Panc1 (cell line): Measurements from ENCODE around the gene EFNA5. TPM values are rescaled to one million over a fixed set of nuclear protein-coding genes. Genes with fewer than 3 reads are reported as not detected.

Experiments
- ATAC-seq: fragments of 200-7000 bp; cut with Tn5 transposase; 2 replicates; pipeline ENCODE4 v1.9.1; 2020; ENCODE audit warnings: mild to moderate bottlenecking, moderate library complexity
- BruUV-seq: library from RNA; stranded (reverse); fragments of 400-500 nt; replicated peaks from 2 replicates; lab custom pipeline; 2021; lab: Mats Ljungman, UMichigan
- CTCF ChIA-PET: fragments of 300-600 bp; sonication (Branson Sonifier 250); formaldehyde crosslinking; loops from one replicate; lab custom pipeline; 2022; ENCODE audit warnings: antibody characterized with exemption; lab: Charles Lee
- POLR2A ChIA-PET: fragments of 300-600 bp; sonication (Branson Sonifier 250); formaldehyde crosslinking; loops from one replicate; lab custom pipeline; 2022; ENCODE audit warnings: antibody characterized with exemption; lab: Charles Lee
- DNase-seq: peaks from one replicate; pipeline ENCODE4 v3.0.0-alpha.2; 2010; ENCODE audit warnings: low read depth, low spot score
- H3K27ac ChIP-seq: 2 replicates; pipeline ENCODE4 v1.5.1; 2011; ENCODE audit warnings: mild to moderate bottlenecking, low read length, inconsistent platforms
- H3K27me3 ChIP-seq: fragments of 200-500 bp; sonication (Bioruptor generic); 2 replicates; pipeline ENCODE4 v1.6.0; 2014; ENCODE audit warnings: low read length, inconsistent platforms; ENCODE audit not compliant: control insufficient read depth, insufficient read depth
- H3K36me3 ChIP-seq: fragments of 200-500 bp; sonication (Bioruptor generic); 2 replicates; pipeline ENCODE4 v1.5.1; 2014; ENCODE audit warnings: inconsistent platforms, mild to moderate bottlenecking, low read length, moderate library complexity; ENCODE audit not compliant: control insufficient read depth, insufficient read depth
- H3K4me1 ChIP-seq: 2 replicates; pipeline ENCODE4 v1.5.1; 2011; ENCODE audit warnings: inconsistent platforms, mild to moderate bottlenecking, low read length, moderate library complexity; ENCODE audit not compliant: control insufficient read depth, insufficient read depth
- H3K4me3 ChIP-seq, 2 experiments: 2 replicates each; pipeline ENCODE4 v1.5.1; 2011 to 2012; ENCODE audit warnings: low read depth in 2 of 2, low read length in 2 of 2, mild to moderate bottlenecking in 2 of 2, inconsistent platforms in 1 of 2, moderate library complexity in 1 of 2
- H3K9me3 ChIP-seq: fragments of 200-500 bp; sonication (Bioruptor generic); 2 replicates; pipeline ENCODE4 v1.5.1; 2014; ENCODE audit warnings: low read depth, mild to moderate bottlenecking, inconsistent platforms, low read length, moderate library complexity; ENCODE audit not compliant: control insufficient read depth, insufficient read depth
- CTCF ChIP-seq: fragments of 450-650 bp; IDR thresholded peaks from 2 replicates; pipeline ENCODE4 v1.5.1; 2017; ENCODE audit warnings: mild to moderate bottlenecking
- POLR2AphosphoS5 ChIP-seq: IDR thresholded peaks from 2 replicates; pipeline ENCODE4 v1.6.1; 2012; ENCODE audit warnings: mild to moderate bottlenecking, low read depth, low read length, moderate library complexity
- SIN3A ChIP-seq: IDR thresholded peaks from 2 replicates; pipeline ENCODE4 v1.6.1; 2012; ENCODE audit warnings: low read depth, mild to moderate bottlenecking, low read length, moderate library complexity, borderline replicate concordance; ENCODE audit not compliant: insufficient read depth
- TCF7L2 ChIP-seq: IDR thresholded peaks from 2 replicates; pipeline ENCODE4 v1.6.1; 2011; ENCODE audit warnings: mild to moderate bottlenecking, low read depth, low read length, inconsistent platforms
- in situ Hi-C: cut with HindIII; loops from 2 replicates; pipeline ENCODE4 v1.10.0; 2016; ENCODE audit warnings: low sequenced_read_pairs, low pct_unique_long_range_greater_than_20kb
- intact Hi-C: fragments of 100-400 bp; cut with micrococcal nuclease; formaldehyde crosslinking; loops from one replicate; pipeline ENCODE4 v1.10.0; 2022; ENCODE audit not compliant: unreplicated experiment
- total RNA-seq: library from RNA; stranded (reverse); gene quantifications from one replicate; pipeline ENCODE4 v1.2.1, GENCODE V29; 2021; ENCODE audit not compliant: unreplicated experiment
- TF ChIP-seq, protein P1 (sequence below), 2 experiments: IDR thresholded peaks; 2 replicates each; pipeline ENCODE4 v1.6.1; 2011 to 2012; ENCODE audit warnings: low read depth in 2 of 2, control low read depth in 1 of 2, low read length in 1 of 2, mild to moderate bottlenecking in 1 of 2, moderate library complexity in 1 of 2; ENCODE audit not compliant: insufficient read depth in 1 of 2

Gene EFNA5
- total RNA-seq, 1 experiment from 2014 or later: 30.5 TPM

DNA sequence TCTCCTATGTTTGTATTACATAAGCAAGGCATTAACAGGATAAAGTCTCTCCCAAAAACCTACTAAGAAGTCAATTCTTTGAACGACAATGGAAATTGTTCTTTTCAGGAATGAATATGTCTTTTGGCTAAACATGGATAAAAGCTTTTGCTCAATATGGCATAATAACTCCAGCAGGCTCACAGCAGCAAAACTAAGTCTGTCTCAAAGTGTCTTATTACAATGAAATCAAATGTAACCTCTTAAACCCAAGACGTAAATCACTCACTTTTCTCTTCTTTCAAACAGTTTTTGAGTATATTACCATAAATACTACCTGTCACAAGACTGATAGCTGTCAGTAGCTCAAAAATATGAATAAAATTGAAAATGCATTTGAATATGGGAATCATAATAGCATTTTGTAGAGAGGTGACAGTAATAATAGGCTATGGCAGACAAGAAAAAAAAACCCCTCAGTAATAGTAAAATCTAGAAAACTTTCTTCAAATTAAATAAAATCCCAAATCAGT lies 41.7 kb upstream of the EFNA5 start:
- in situ Hi-C loops: no loop called here
- BruUV-seq: no TSS peak
- Histone ChIP-seq H3K36me3 (no peaks in the 10 kb centered on the region), H3K27ac (no peak overlapping the region), H3K4me3 (no peak overlapping the region), H3K4me1 (no peaks in the 10 kb centered on the region), H3K9me3 (peaks cover 4% of the 10 kb centered on the region; the same call in 1 of the 2 replicates), H3K27me3 (no peaks in the 10 kb centered on the region)
- ChIA-PET POLR2A (interaction anchor here (0.6 kb wide), 1 partner anchor 109 kb away, joined by 8 read pairs; no protein-coding TSS in a partner anchor), CTCF (no interaction called here)
- TF ChIP-seq, protein P1, sequence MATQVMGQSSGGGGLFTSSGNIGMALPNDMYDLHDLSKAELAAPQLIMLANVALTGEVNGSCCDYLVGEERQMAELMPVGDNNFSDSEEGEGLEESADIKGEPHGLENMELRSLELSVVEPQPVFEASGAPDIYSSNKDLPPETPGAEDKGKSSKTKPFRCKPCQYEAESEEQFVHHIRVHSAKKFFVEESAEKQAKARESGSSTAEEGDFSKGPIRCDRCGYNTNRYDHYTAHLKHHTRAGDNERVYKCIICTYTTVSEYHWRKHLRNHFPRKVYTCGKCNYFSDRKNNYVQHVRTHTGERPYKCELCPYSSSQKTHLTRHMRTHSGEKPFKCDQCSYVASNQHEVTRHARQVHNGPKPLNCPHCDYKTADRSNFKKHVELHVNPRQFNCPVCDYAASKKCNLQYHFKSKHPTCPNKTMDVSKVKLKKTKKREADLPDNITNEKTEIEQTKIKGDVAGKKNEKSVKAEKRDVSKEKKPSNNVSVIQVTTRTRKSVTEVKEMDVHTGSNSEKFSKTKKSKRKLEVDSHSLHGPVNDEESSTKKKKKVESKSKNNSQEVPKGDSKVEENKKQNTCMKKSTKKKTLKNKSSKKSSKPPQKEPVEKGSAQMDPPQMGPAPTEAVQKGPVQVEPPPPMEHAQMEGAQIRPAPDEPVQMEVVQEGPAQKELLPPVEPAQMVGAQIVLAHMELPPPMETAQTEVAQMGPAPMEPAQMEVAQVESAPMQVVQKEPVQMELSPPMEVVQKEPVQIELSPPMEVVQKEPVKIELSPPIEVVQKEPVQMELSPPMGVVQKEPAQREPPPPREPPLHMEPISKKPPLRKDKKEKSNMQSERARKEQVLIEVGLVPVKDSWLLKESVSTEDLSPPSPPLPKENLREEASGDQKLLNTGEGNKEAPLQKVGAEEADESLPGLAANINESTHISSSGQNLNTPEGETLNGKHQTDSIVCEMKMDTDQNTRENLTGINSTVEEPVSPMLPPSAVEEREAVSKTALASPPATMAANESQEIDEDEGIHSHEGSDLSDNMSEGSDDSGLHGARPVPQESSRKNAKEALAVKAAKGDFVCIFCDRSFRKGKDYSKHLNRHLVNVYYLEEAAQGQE (IDR thresholded peaks at IDR 0.05; ENCODE audit: insufficient read depth in 1 of 2, low read depth in 2 of 2, low read length in 1 of 2): no peak
- no peak for TF ChIP-seq SIN3A
- TF ChIP-seq TCF7L2: no peak
- TF ChIP-seq CTCF: no peak
- TF ChIP-seq POLR2AphosphoS5: no peak
- DNase-seq (no peak), ATAC-seq (no peak)
- intact Hi-C loops: no loop called here

DNA sequence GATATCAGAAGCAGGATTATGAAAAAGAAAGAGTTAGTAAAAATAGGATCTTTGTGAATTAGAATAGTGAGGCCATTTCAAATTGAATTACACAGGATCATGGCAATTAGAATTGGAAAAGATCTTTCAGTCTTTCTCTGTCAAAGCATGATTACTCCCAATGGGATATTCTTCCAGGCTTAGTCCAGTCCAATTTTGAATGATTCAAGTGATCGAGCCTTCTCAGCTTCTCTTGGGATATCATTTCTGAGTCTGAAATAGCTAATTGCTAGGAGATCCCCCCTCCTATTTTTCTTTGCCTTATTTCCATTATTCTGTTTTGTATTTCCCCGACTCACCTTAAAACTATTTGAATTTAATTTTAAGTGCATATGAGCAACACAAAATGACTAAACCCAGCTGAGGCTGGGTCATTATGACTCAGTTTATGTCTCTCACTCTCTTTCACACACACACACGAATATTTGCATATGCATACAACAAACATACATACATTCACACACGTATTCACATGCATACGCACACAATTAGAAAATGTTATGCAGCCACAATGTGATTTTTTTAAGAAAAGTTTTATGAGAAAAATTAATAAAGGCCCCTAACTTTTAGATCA lies 34.8 kb upstream of the EFNA5 start:
- H3K27ac ChIP-seq: no peak overlapping the region
- CTCF ChIA-PET: no interaction called here
- ATAC-seq (no peak), DNase-seq (peak; percentile 5)
- no peaks in the 10 kb centered on the region; the same call in 1 of the 2 replicates for H3K27me3 ChIP-seq
- POLR2A ChIA-PET: no interaction called here
- intact Hi-C loops: no loop called here
- TF ChIP-seq CTCF (no peak), TCF7L2 (no peak), POLR2AphosphoS5 (no peak), SIN3A (no peak)
- TF ChIP-seq, protein P1 (IDR thresholded peaks at IDR 0.05; ENCODE audit: insufficient read depth in 1 of 2, low read depth in 2 of 2, low read length in 1 of 2): no peak
- H3K36me3 ChIP-seq: no peaks in the 10 kb centered on the region
- in situ Hi-C loops: no loop called here
- H3K4me1 ChIP-seq: no peaks in the 10 kb centered on the region
- peaks cover 4% of the 10 kb centered on the region; the same call in 1 of the 2 replicates for H3K9me3 ChIP-seq
- no peak overlapping the region for H3K4me3 ChIP-seq
- no TSS peak for BruUV-seq
